Measurements from ENCODE around the gene CDK8.

The CDK8 gene

GRCh38 chr13:26253787-26254582 is at the start of gene CDK8:
Gene CDK8 (plus strand): TSS chr13:26254129. CDS start chr13:26254642, 513 bp downstream.
- Histone ChIP-seq H3K27me3 (ENCODE audit: control insufficient read depth, insufficient read depth, low read length) (0 out of 2 replicates have a peak, but pooled peaks cover 8% of the 10 kb centered on the region), H3K9me3 (ENCODE audit: control insufficient read depth, insufficient read depth, low read depth, low read length) (no peaks in the 10 kb centered on the region), H3K4me1 (ENCODE audit: control insufficient read depth, insufficient read depth, low read length) (peaks cover 6% of the 10 kb centered on the region), H3K9ac (ENCODE audit: low read length) (peak within 1 kb of the TSS; percentile 98), H3K4me3 (ENCODE audit: low read depth, low read length) (peak within 1 kb of the TSS; percentile 96), H3K36me3 (ENCODE audit: control insufficient read depth, insufficient read depth, low read length) (no peaks in the 10 kb centered on the region), H3K27ac (ENCODE audit: low read depth, low read length) (peak within 1 kb of the TSS; percentile 99)

GRCh38 chr13:26208287-26208686 is 45.6 kb upstream of the CDK8 start:
- Histone ChIP-seq H3K4me1 (ENCODE audit: control insufficient read depth, insufficient read depth, low read length) (no peaks in the 10 kb centered on the region), H3K9ac (ENCODE audit: low read length) (no peak overlapping the region), H3K27me3 (ENCODE audit: control insufficient read depth, insufficient read depth, low read length) (no peaks in the 10 kb centered on the region), H3K9me3 (ENCODE audit: control insufficient read depth, insufficient read depth, low read depth, low read length) (no peaks in the 10 kb centered on the region), H3K36me3 (ENCODE audit: control insufficient read depth, insufficient read depth, low read length) (peaks cover 18% of the 10 kb centered on the region), H3K4me3 (ENCODE audit: low read depth, low read length) (no peak overlapping the region), H3K27ac (ENCODE audit: low read depth, low read length) (no peak overlapping the region)

DNA sequence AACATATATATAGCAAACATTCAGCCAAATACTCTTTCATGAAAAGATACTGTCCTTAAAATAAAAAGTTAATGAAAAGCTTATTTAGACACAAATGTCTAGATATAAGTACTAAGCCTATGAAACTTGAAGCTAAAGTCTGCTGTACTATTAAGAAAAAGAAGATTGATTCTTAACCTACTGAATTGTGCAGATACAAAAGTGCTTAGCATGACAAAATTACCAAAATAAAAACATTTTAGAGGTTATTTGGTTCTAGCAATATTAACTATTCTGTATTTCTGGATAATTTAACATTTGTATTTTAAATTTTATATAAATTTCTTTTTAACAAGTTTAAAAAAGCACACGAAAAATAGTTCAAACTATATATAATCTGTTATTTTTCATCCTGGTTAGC is 40.6 kb upstream of the CDK8 start:
- Histone ChIP-seq H3K27ac (ENCODE audit: low read depth, low read length) (no peak overlapping the region), H3K36me3 (ENCODE audit: control insufficient read depth, insufficient read depth, low read length) (peaks cover 62% of the 10 kb centered on the region), H3K4me1 (ENCODE audit: control insufficient read depth, insufficient read depth, low read length) (no peaks in the 10 kb centered on the region), H3K9me3 (ENCODE audit: control insufficient read depth, insufficient read depth, low read depth, low read length) (no peaks in the 10 kb centered on the region), H3K9ac (ENCODE audit: low read length) (no peak overlapping the region), H3K27me3 (ENCODE audit: control insufficient read depth, insufficient read depth, low read length) (no peaks in the 10 kb centered on the region), H3K4me3 (ENCODE audit: low read depth, low read length) (no peak overlapping the region)

- no peaks in the 10 kb centered on the region for H3K9me3 ChIP-seq (ENCODE audit: control insufficient read depth, insufficient read depth, low read depth, low read length)
- no peaks in the 10 kb centered on the region for H3K4me1 ChIP-seq (ENCODE audit: control insufficient read depth, insufficient read depth, low read length)
- no peak overlapping the region for H3K9ac ChIP-seq (ENCODE audit: low read length)
- no peak overlapping the region for H3K4me3 ChIP-seq (ENCODE audit: low read depth, low read length)
- no peak overlapping the region for H3K27ac ChIP-seq (ENCODE audit: low read depth, low read length)
- no peaks in the 10 kb centered on the region for H3K27me3 ChIP-seq (ENCODE audit: control insufficient read depth, insufficient read depth, low read length)
- peaks cover 67% of the 10 kb centered on the region for H3K36me3 ChIP-seq (ENCODE audit: control insufficient read depth, insufficient read depth, low read length)
Observed at GRCh38 chr13:26213982-26214381, 39.9 kb upstream of the CDK8 start.

- H3K9me3 ChIP-seq (ENCODE audit: control insufficient read depth, insufficient read depth, low read depth, low read length), result no peaks in the 10 kb centered on the region
- no peaks in the 10 kb centered on the region for H3K4me1 ChIP-seq (ENCODE audit: control insufficient read depth, insufficient read depth, low read length)
- no peaks in the 10 kb centered on the region for H3K27me3 ChIP-seq (ENCODE audit: control insufficient read depth, insufficient read depth, low read length)
- no peak overlapping the region for H3K27ac ChIP-seq (ENCODE audit: low read depth, low read length)
- H3K9ac ChIP-seq (ENCODE audit: low read length), result no peak overlapping the region
- peaks cover 79% of the 10 kb centered on the region for H3K36me3 ChIP-seq (ENCODE audit: control insufficient read depth, insufficient read depth, low read length)
- H3K4me3 ChIP-seq (ENCODE audit: low read depth, low read length), result no peak overlapping the region
Observed at GRCh38 chr13:26216042-26216441, 37.9 kb upstream of the CDK8 start.

GRCh38 chr13:26219726-26220125 is 34.2 kb upstream of the CDK8 start:
- no peak overlapping the region for H3K27ac ChIP-seq (ENCODE audit: low read depth, low read length)
- H3K27me3 ChIP-seq (ENCODE audit: control insufficient read depth, insufficient read depth, low read length), result no peaks in the 10 kb centered on the region
- no peak overlapping the region for H3K9ac ChIP-seq (ENCODE audit: low read length)
- peaks cover 53% of the 10 kb centered on the region for H3K36me3 ChIP-seq (ENCODE audit: control insufficient read depth, insufficient read depth, low read length)
- no peak overlapping the region for H3K4me3 ChIP-seq (ENCODE audit: low read depth, low read length)
- no peaks in the 10 kb centered on the region for H3K4me1 ChIP-seq (ENCODE audit: control insufficient read depth, insufficient read depth, low read length)
- H3K9me3 ChIP-seq (ENCODE audit: control insufficient read depth, insufficient read depth, low read depth, low read length), result no peaks in the 10 kb centered on the region

DNA sequence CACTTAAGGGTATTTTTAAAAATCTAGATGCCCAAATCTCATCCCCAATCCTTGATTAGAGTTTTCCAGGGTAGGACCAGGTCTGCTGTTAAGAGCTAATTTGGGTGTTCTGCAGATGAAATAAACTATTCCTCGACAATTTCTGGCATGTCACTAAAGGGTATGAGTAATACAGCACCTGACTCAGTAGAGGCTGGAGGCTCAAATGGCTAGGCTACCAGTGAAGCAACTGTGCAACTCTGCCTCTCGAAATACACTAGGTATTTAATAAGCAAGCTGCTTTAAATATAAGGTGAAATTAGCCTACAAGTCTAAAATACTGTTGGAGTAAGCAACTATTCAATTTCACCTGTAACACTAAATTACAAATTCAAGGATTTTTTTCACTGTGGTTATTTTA is 33.4 kb upstream of the CDK8 start:
- H3K4me3 ChIP-seq (ENCODE audit: low read depth, low read length), result peak overlapping the region; percentile 86
- no peak overlapping the region for H3K9ac ChIP-seq (ENCODE audit: low read length)
- H3K4me1 ChIP-seq (ENCODE audit: control insufficient read depth, insufficient read depth, low read length), result no peaks in the 10 kb centered on the region
- no peak overlapping the region for H3K27ac ChIP-seq (ENCODE audit: low read depth, low read length)
- peaks cover 44% of the 10 kb centered on the region for H3K36me3 ChIP-seq (ENCODE audit: control insufficient read depth, insufficient read depth, low read length)
- no peaks in the 10 kb centered on the region for H3K27me3 ChIP-seq (ENCODE audit: control insufficient read depth, insufficient read depth, low read length)
- no peaks in the 10 kb centered on the region for H3K9me3 ChIP-seq (ENCODE audit: control insufficient read depth, insufficient read depth, low read depth, low read length)

DNA sequence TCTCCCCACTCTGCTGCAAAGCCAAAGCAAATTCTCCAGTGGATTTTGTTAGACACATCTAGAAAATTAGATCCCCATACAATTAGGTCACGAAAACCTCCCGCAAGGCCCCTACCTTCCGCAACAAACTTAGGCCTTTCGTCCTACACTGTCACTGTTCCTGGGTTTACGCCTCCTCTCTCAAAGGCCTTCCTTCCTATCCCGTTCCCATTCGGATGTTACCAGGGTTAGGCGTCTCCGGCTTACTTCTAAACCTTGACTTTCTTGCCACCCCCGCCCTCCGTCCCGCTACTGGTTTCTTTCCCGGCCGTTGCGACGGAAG is 32.6 kb upstream of the CDK8 start:
- H3K27ac ChIP-seq (ENCODE audit: low read depth, low read length), result no peak overlapping the region
- H3K27me3 ChIP-seq (ENCODE audit: control insufficient read depth, insufficient read depth, low read length), result no peaks in the 10 kb centered on the region
- H3K9ac ChIP-seq (ENCODE audit: low read length), result peak overlapping the region; percentile 97
- peak overlapping the region; percentile 86 for H3K4me3 ChIP-seq (ENCODE audit: low read depth, low read length)
- no peaks in the 10 kb centered on the region for H3K4me1 ChIP-seq (ENCODE audit: control insufficient read depth, insufficient read depth, low read length)
- no peaks in the 10 kb centered on the region for H3K9me3 ChIP-seq (ENCODE audit: control insufficient read depth, insufficient read depth, low read depth, low read length)
- H3K36me3 ChIP-seq (ENCODE audit: control insufficient read depth, insufficient read depth, low read length), result peaks cover 37% of the 10 kb centered on the region

DNA sequence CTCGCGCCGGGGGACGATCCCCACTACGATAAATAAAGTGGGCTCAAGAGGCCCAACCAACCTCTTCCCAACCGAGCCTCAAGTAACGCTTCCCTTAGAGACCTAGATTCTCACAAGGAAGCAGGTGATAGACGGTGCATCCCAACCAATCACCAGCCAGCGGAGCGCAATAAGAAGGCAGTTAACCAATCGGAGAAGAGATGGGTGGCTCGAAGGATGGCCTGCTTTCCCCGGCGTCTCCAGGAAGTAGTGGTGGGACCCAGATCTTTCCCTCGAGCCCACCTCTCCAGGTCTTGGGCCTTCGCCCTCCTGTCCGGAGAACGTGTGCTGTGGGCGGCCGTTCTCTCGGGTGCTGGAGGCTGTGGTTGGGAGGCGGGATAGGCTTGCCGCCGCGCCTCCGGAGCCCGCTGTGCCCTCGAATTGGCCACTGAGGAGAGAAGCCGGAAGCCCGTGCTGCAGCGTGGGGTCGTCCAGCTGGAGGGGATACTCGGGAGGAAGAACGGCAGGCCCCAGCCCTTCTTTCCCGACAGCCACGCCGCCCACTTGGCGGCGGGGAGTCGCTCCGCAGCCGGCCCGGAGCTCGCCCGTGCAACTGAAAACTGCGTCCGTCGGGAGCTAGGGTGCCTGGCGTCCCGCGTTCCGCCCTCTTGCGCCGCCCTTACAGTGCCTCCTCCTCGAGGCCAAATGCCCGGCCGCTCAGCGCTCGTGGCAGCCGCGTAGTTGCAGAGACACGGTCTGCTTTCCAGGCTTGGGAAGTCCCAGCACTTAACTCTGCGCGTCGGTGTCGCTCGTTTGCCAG is 32.0 kb upstream of the CDK8 start, which contains the start of gene RNF6:
RNF6 (minus strand) TSS at position 594 of the 799 bp plus-strand sequence. CDS start 2,665 bp downstream, outside the sequence.
- Histone ChIP-seq H3K36me3 (ENCODE audit: control insufficient read depth, insufficient read depth, low read length) (peaks cover 31% of the 10 kb centered on the region), H3K9ac (ENCODE audit: low read length) (peak within 1 kb of the TSS; percentile 97), H3K4me3 (ENCODE audit: low read depth, low read length) (peak within 1 kb of the TSS; percentile 86), H3K27me3 (ENCODE audit: control insufficient read depth, insufficient read depth, low read length) (peaks cover 3% of the 10 kb centered on the region; the same call in 1 of the 2 replicates), H3K27ac (ENCODE audit: low read depth, low read length) (peak within 1 kb of the TSS; percentile 87), H3K4me1 (ENCODE audit: control insufficient read depth, insufficient read depth, low read length) (no peaks in the 10 kb centered on the region), H3K9me3 (ENCODE audit: control insufficient read depth, insufficient read depth, low read depth, low read length) (no peaks in the 10 kb centered on the region)

GRCh38 chr13:26222520-26223046 is 31.3 kb upstream of the CDK8 start:
- Histone ChIP-seq H3K9ac (ENCODE audit: low read length) (peak overlapping the region; percentile 97), H3K27ac (ENCODE audit: low read depth, low read length) (peak overlapping the region; percentile 87; the same call in 1 of the 2 replicates), H3K4me3 (ENCODE audit: low read depth, low read length) (peak overlapping the region; percentile 86), H3K9me3 (ENCODE audit: control insufficient read depth, insufficient read depth, low read depth, low read length) (no peaks in the 10 kb centered on the region), H3K27me3 (ENCODE audit: control insufficient read depth, insufficient read depth, low read length) (peaks cover 5% of the 10 kb centered on the region; the same call in 1 of the 2 replicates), H3K36me3 (ENCODE audit: control insufficient read depth, insufficient read depth, low read length) (peaks cover 24% of the 10 kb centered on the region), H3K4me1 (ENCODE audit: control insufficient read depth, insufficient read depth, low read length) (no peaks in the 10 kb centered on the region)
